ENCODE measurements around the gene VSTM4. TPM values are rescaled to one million over a fixed set of nuclear protein-coding genes. Genes with fewer than 3 reads are reported as not detected.

Gene VSTM4
- total and polyA plus RNA-seq, 2 experiments from 2014 or later, result 9.5 to 12.3 TPM

DNA sequence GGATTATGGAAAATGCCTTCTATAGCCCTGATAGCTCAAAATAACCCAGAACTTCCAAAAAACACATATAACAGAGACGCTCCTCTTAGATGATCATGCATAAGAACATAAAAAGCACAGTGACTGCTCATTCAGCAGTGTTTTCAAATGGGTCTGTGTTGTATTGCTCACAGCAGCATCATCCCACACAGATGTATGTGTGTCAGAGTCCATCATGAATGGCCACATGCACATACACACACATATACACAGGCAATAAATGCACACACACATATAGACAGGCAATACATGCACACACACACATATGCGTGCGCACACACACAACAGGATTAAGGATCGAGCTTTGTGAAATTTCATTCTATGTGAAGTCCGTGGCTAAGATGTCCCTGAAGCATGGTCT, 46.7 kb upstream of the VSTM4 start:
- no peak for DNase-seq
- no peak overlapping the region for H3K4me2 ChIP-seq (ENCODE audit: unreplicated experiment)
- in situ Hi-C loops (cut with MboI), result loop anchor here (25.0 kb wide), 1 partner anchor 500 kb away; no protein-coding TSS in a partner anchor
- no peak overlapping the region for H3K27ac ChIP-seq
- H3F3A ChIP-seq (ENCODE audit: insufficient read depth), result peaks cover 14% of the 10 kb centered on the region
- no peak overlapping the region for H3K4me3 ChIP-seq
- H3K9ac ChIP-seq, result no peak overlapping the region
- no peaks in the 10 kb centered on the region for H3K27me3 ChIP-seq (replicated peaks; ENCODE audit: insufficient read depth)
- H3K9me3 ChIP-seq (ENCODE audit: low read depth), result no peaks in the 10 kb centered on the region
- no peaks in the 10 kb centered on the region for H4K20me1 ChIP-seq (ENCODE audit: insufficient read depth)
- H3K36me3 ChIP-seq (ENCODE audit: low read depth), result no peaks in the 10 kb centered on the region
- H3K4me1 ChIP-seq (ENCODE audit: insufficient read depth), result peaks cover 17% of the 10 kb centered on the region
- H3K79me2 ChIP-seq (ENCODE audit: insufficient read depth), result no peaks in the 10 kb centered on the region
- 73 to 75% methylated on average over 5 of the region's 5 CpGs for WGBS, 2 experiments (ENCODE audit: low coverage in 1 of 2, low lambda C conversion rate in 2 of 2, missing lambda C conversion rate in 2 of 2)
- TF ChIP-seq EZH2phosphoT487 (IDR thresholded peaks at IDR 0.05; ENCODE audit: insufficient read depth, low read depth) (no peak), EZH2 (IDR thresholded peaks at IDR 0.05; ENCODE audit: insufficient read depth, poor library complexity, severe bottlenecking) (no peak)
- H3K9me2 ChIP-seq (ENCODE audit: insufficient read depth), result no peaks in the 10 kb centered on the region
- no peak overlapping the region for H2AFZ ChIP-seq

DNA sequence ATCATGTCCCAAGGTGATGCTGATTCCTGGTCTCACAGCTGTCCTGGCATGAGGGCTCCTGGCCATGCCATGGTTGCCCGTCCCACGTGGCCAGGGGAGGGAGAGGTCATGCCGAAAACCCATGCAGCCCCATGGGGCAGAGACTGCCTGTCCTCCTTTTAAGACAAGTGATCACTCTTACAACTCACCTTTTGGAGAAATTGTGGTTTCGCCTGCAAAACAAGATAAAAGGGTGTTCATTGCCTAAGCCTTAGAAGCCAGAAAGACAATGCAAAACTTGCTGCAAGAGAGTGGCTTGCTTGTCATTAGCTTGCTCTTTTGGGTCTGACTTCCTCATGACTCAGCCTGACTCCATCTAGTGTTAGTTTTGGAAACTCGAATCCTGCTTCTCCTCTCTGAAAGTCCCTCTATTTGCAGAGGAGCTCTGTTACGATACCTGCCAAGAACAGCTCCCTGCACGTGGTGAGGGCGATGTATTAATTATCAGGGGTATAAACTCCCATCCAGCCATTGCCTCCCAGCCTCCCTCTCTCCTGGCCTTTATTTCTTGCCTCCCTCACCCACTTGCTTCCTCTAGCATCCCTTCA, 46.2 kb upstream of the VSTM4 start:
- no peak for TF ChIP-seq EZH2phosphoT487 (IDR thresholded peaks at IDR 0.05; ENCODE audit: insufficient read depth, low read depth)
- no peak overlapping the region for H3K27ac ChIP-seq
- 39 to 42% methylated on average over 8 of the region's 8 CpGs for WGBS, 2 experiments (ENCODE audit: low coverage in 1 of 2, low lambda C conversion rate in 2 of 2, missing lambda C conversion rate in 2 of 2)
- no peak overlapping the region for H3K9ac ChIP-seq
- no peak overlapping the region for H3K4me3 ChIP-seq
- peaks cover 17% of the 10 kb centered on the region for H3K4me1 ChIP-seq (ENCODE audit: insufficient read depth)
- peak; percentile 83 for DNase-seq
- H2AFZ ChIP-seq, result no peak overlapping the region
- H3K79me2 ChIP-seq (ENCODE audit: insufficient read depth), result no peaks in the 10 kb centered on the region
- H3K9me3 ChIP-seq (ENCODE audit: low read depth), result no peaks in the 10 kb centered on the region
- no peaks in the 10 kb centered on the region for H4K20me1 ChIP-seq (ENCODE audit: insufficient read depth)
- H3K36me3 ChIP-seq (ENCODE audit: low read depth), result no peaks in the 10 kb centered on the region
- no peaks in the 10 kb centered on the region for H3K9me2 ChIP-seq (ENCODE audit: insufficient read depth)
- no peak overlapping the region for H3K4me2 ChIP-seq (ENCODE audit: unreplicated experiment)
- H3K27me3 ChIP-seq (replicated peaks; ENCODE audit: insufficient read depth), result no peaks in the 10 kb centered on the region
- in situ Hi-C loops (cut with MboI), result loop anchor here (25.0 kb wide), 1 partner anchor 499 kb away; no protein-coding TSS in a partner anchor
- H3F3A ChIP-seq (ENCODE audit: insufficient read depth), result peaks cover 14% of the 10 kb centered on the region

DNA sequence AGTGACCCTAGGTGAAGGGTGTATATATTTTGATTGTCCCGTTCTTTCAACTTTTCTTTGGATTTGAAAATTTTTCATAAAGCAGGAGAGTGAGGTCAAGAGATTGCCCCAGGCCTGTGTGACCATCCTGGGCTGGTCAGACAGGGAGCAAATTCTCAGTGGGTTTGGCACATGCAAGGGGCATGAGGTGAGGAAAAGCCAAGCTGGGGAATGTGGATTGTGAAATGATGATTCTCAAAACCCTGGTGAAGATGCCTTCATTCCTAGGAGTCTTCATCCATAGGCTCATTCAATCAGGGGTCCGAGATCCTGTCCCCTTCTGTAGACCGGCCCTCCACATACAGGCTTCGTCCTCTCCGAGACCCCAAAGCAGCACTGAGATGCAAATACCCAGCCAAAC, 45.5 kb upstream of the VSTM4 start:
- in situ Hi-C loops (cut with MboI), result loop anchor here (25.0 kb wide), 1 partner anchor 499 kb away; no protein-coding TSS in a partner anchor
- H3K9me2 ChIP-seq (ENCODE audit: insufficient read depth), result no peaks in the 10 kb centered on the region
- peaks cover 14% of the 10 kb centered on the region for H3F3A ChIP-seq (ENCODE audit: insufficient read depth)
- no peaks in the 10 kb centered on the region for H3K79me2 ChIP-seq (ENCODE audit: insufficient read depth)
- H3K4me3 ChIP-seq, result no peak overlapping the region
- H3K9me3 ChIP-seq (ENCODE audit: low read depth), result no peaks in the 10 kb centered on the region
- no peak overlapping the region for H3K27ac ChIP-seq
- no peak for DNase-seq
- no peaks in the 10 kb centered on the region for H4K20me1 ChIP-seq (ENCODE audit: insufficient read depth)
- H3K4me2 ChIP-seq (ENCODE audit: unreplicated experiment), result no peak overlapping the region
- 95 to 98% methylated on average over 5 of the region's 5 CpGs for WGBS, 2 experiments (ENCODE audit: low coverage in 1 of 2, low lambda C conversion rate in 2 of 2, missing lambda C conversion rate in 2 of 2)
- TF ChIP-seq EZH2 (IDR thresholded peaks at IDR 0.05; ENCODE audit: insufficient read depth, poor library complexity, severe bottlenecking) (no peak), EZH2phosphoT487 (IDR thresholded peaks at IDR 0.05; ENCODE audit: insufficient read depth, low read depth) (no peak)
- no peaks in the 10 kb centered on the region for H3K36me3 ChIP-seq (ENCODE audit: low read depth)
- H3K27me3 ChIP-seq (replicated peaks; ENCODE audit: insufficient read depth), result no peaks in the 10 kb centered on the region
- H2AFZ ChIP-seq, result no peak overlapping the region
- peaks cover 17% of the 10 kb centered on the region for H3K4me1 ChIP-seq (ENCODE audit: insufficient read depth)
- no peak overlapping the region for H3K9ac ChIP-seq

DNA sequence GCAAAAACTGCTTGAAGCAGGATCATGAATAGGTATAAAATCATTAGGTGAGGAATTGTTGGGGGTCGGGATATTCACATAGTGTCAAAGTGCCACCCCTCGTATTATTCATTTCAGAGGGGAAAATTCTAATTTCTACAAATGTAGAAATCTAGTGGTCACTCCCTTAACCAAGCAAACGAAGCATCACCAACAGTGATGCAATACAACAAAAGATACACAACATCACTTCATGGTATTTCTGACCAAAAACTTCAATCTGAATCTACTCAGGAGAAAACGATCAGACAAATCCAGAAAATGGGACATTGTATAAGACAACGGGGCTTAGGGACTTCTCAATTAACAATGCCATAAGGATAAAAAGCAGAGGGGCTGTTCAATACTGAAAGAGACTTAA, 44.8 kb upstream of the VSTM4 start:
- H4K20me1 ChIP-seq (ENCODE audit: insufficient read depth), result no peaks in the 10 kb centered on the region
- no peaks in the 10 kb centered on the region for H3K9me2 ChIP-seq (ENCODE audit: insufficient read depth)
- H2AFZ ChIP-seq, result no peak overlapping the region
- no peaks in the 10 kb centered on the region for H3K79me2 ChIP-seq (ENCODE audit: insufficient read depth)
- H3K9ac ChIP-seq, result no peak overlapping the region
- WGBS, 2 experiments (ENCODE audit: low coverage in 1 of 2, low lambda C conversion rate in 2 of 2, missing lambda C conversion rate in 2 of 2), result 81 to 90% methylated on average over 5 of the region's 5 CpGs
- no peak overlapping the region for H3K4me2 ChIP-seq (ENCODE audit: unreplicated experiment)
- DNase-seq, result no peak
- TF ChIP-seq EZH2phosphoT487 (IDR thresholded peaks at IDR 0.05; ENCODE audit: insufficient read depth, low read depth), result no peak
- no peak for TF ChIP-seq EZH2 (IDR thresholded peaks at IDR 0.05; ENCODE audit: insufficient read depth, poor library complexity, severe bottlenecking)
- H3K27ac ChIP-seq, result no peak overlapping the region
- peaks cover 17% of the 10 kb centered on the region for H3K4me1 ChIP-seq (ENCODE audit: insufficient read depth)
- no peaks in the 10 kb centered on the region for H3K27me3 ChIP-seq (replicated peaks; ENCODE audit: insufficient read depth)
- no peak overlapping the region for H3K4me3 ChIP-seq
- in situ Hi-C loops (cut with MboI), result loop anchor here (25.0 kb wide), 1 partner anchor 498 kb away; no protein-coding TSS in a partner anchor
- H3K9me3 ChIP-seq (ENCODE audit: low read depth), result no peaks in the 10 kb centered on the region
- peaks cover 14% of the 10 kb centered on the region for H3F3A ChIP-seq (ENCODE audit: insufficient read depth)
- H3K36me3 ChIP-seq (ENCODE audit: low read depth), result no peaks in the 10 kb centered on the region
